ENCODE results near the gene ZBED6.

- no peak for TF ChIP-seq CTCF (IDR thresholded peaks at IDR 0.05)
- no peak for TF ChIP-seq POLR2A (IDR thresholded peaks at IDR 0.05)
These were observed 27.2 kb upstream of the ZBED6 start for GRCh38 chr1:203768256-203768655.

Measured in vagina (tissue), 2 donors.